Neural cell (in vitro differentiated cells): Measurements from ENCODE around the gene IL1RAPL2. TPM values are rescaled to one million over a fixed set of nuclear protein-coding genes. Genes with fewer than 3 reads are reported as not detected.

Experiments used
- H2AFZ ChIP-seq: fragments of 200-600, 300-800 bp; sonication (generic), shearing (Covaris generic); 2 replicates; pipeline ENCODE4 v1.6.0; 2014; ENCODE audit warnings: low read depth, mild to moderate bottlenecking, antibody characterized with exemption, low read length, moderate library complexity
- H3F3A ChIP-seq: fragments of 200-600 bp; shearing (Covaris generic); 2 replicates; pipeline ENCODE4 v1.6.1; 2016; ENCODE audit warnings: mild to moderate bottlenecking, moderate library complexity, mixed read lengths, antibody characterized with exemption, low read length; ENCODE audit not compliant: insufficient read depth, poor library complexity, severe bottlenecking
- H3K27ac ChIP-seq: fragments of 200-600, 300-800 bp; sonication (generic), shearing (Covaris generic); 2 replicates; pipeline ENCODE4 v1.5.1; 2014; ENCODE audit warnings: mild to moderate bottlenecking, low read length, moderate library complexity
- H3K27me3 ChIP-seq: fragments of 300-800, 200-600 bp; sonication (generic), shearing (Covaris generic); 2 replicates; pipeline ENCODE4 v1.6.0; 2014; ENCODE audit warnings: mild to moderate bottlenecking, low read depth, low read length, moderate library complexity; ENCODE audit not compliant: insufficient read depth
- H3K36me3 ChIP-seq: fragments of 300-800, 200-600 bp; sonication (generic), shearing (Covaris generic); 2 replicates; pipeline ENCODE4 v1.5.1; 2014; ENCODE audit warnings: mild to moderate bottlenecking, antibody characterized with exemption, low read length, moderate library complexity; ENCODE audit not compliant: insufficient read depth
- H3K4me2 ChIP-seq: fragments of 300-800, 200-600 bp; sonication (generic), shearing (Covaris generic); 2 replicates; pipeline ENCODE4 v1.6.0; 2014; ENCODE audit warnings: mild to moderate bottlenecking, low read length
- H3K4me3 ChIP-seq: fragments of 300-800, 200-600 bp; sonication (generic), shearing (Covaris generic); 2 replicates; pipeline ENCODE4 v1.5.1; 2014; ENCODE audit warnings: mild to moderate bottlenecking, low read length, moderate library complexity
- H3K79me2 ChIP-seq: fragments of 200-600 bp; shearing (Covaris generic); replicated peaks from 2 replicates; pipeline ENCODE4 v1.6.0; 2014; ENCODE audit warnings: mild to moderate bottlenecking, low read length, moderate library complexity; ENCODE audit not compliant: insufficient read depth
- H3K9ac ChIP-seq: fragments of 300-800, 200-600 bp; sonication (generic), shearing (Covaris generic); 2 replicates; pipeline ENCODE4 v1.6.1; 2016; ENCODE audit warnings: mild to moderate bottlenecking, low read length, mixed read lengths
- H3K9me2 ChIP-seq: fragments of 200-600 bp; shearing (Covaris generic); 2 replicates; pipeline ENCODE4 v1.6.1; 2016; ENCODE audit warnings: mild to moderate bottlenecking, low read length, mixed read lengths; ENCODE audit not compliant: insufficient read depth
- H3K9me3 ChIP-seq: fragments of 200-600, 300-800 bp; sonication (generic), shearing (Covaris generic); 2 replicates; pipeline ENCODE4 v1.6.1; 2016; ENCODE audit warnings: mild to moderate bottlenecking, mixed run types, low read length, moderate library complexity, mixed read lengths
- H4K20me1 ChIP-seq: fragments of 200-600 bp; shearing (Covaris generic); 2 replicates; pipeline ENCODE4 v1.6.1; 2016; ENCODE audit warnings: mild to moderate bottlenecking, mixed run types; ENCODE audit not compliant: insufficient read depth
- CTCF ChIP-seq: fragments of 450-650 bp; IDR thresholded peaks from 2 replicates; pipeline ENCODE4 v1.5.1; 2014; ENCODE audit warnings: antibody characterized with exemption, mild to moderate bottlenecking, moderate library complexity; ENCODE audit not compliant: poor library complexity, severe bottlenecking
- EP300 ChIP-seq: fragments of 450-650 bp; conservative IDR thresholded peaks from 2 replicates; pipeline ENCODE4 v1.6.1; 2014; ENCODE audit warnings: antibody characterized with exemption, mild to moderate bottlenecking, moderate library complexity; ENCODE audit not compliant: poor library complexity, severe bottlenecking
- EZH2 ChIP-seq: fragments of 200-600, 300-800 bp; shearing (Covaris generic), sonication (generic); IDR thresholded peaks from 2 replicates; pipeline ENCODE4 v1.6.1; 2014; ENCODE audit warnings: antibody characterized with exemption, low read length, borderline replicate concordance, mild to moderate bottlenecking; ENCODE audit not compliant: insufficient read depth, poor library complexity, severe bottlenecking
- MXI1 ChIP-seq: fragments of 450-650 bp; conservative IDR thresholded peaks from 2 replicates; pipeline ENCODE4 v1.6.1; 2014; ENCODE audit warnings: antibody characterized with exemption, mild to moderate bottlenecking; ENCODE audit not compliant: poor library complexity, severe bottlenecking
- POLR2AphosphoS5 ChIP-seq: IDR thresholded peaks from 2 replicates; pipeline ENCODE4 v1.6.1; 2012
- RAD21 ChIP-seq: fragments of 450-650 bp; conservative IDR thresholded peaks from 2 replicates; pipeline ENCODE4 v1.6.1; 2014; ENCODE audit warnings: antibody characterized with exemption, mild to moderate bottlenecking, moderate library complexity
- REST ChIP-seq: IDR thresholded peaks from 2 replicates; pipeline ENCODE4 v1.6.1; 2012; ENCODE audit warnings: borderline replicate concordance
- SMC3 ChIP-seq: fragments of 450-650 bp; conservative IDR thresholded peaks from 2 replicates; pipeline ENCODE4 v1.6.1; 2014; ENCODE audit warnings: antibody characterized with exemption, mild to moderate bottlenecking, moderate library complexity; ENCODE audit not compliant: poor library complexity
- TAF1 ChIP-seq: IDR thresholded peaks from 2 replicates; pipeline ENCODE4 v1.6.1; 2012; ENCODE audit warnings: low read depth
- polyA plus RNA-seq: library from polyadenylated mRNA; depleted of rRNA; stranded (reverse); fragments of >200 nt; gene quantifications from 2 replicates; pipeline ENCODE4 v1.2.3, GENCODE V29; 2014

The IL1RAPL2 gene
- polyA plus RNA-seq, 1 donor from 2014 or later, result not detected

- H3K9me2 ChIP-seq, result no peaks in the 10 kb centered on the region
These were observed 288.9 kb downstream of the IL1RAPL2 start for GRCh38 chrX:104854790-104855340.

GRCh38 chrX:104863466-104863865 is 297.5 kb downstream of the IL1RAPL2 start:
- H3K9me2 ChIP-seq, result no peaks in the 10 kb centered on the region
- no peak overlapping the region for H3K4me3 ChIP-seq
- H3K9me3 ChIP-seq, result no peaks in the 10 kb centered on the region
- no peak for TF ChIP-seq EZH2
- no peak for TF ChIP-seq CTCF
- no peak for TF ChIP-seq MXI1
- TF ChIP-seq POLR2AphosphoS5, result no peak
- TF ChIP-seq REST, result no peak
- no peak for TF ChIP-seq RAD21
- no peak overlapping the region for H3K9ac ChIP-seq
- H3K4me2 ChIP-seq, result no peak overlapping the region
- H3F3A ChIP-seq, result no peaks in the 10 kb centered on the region
- no peaks in the 10 kb centered on the region for H4K20me1 ChIP-seq
- H2AFZ ChIP-seq, result no peak overlapping the region
- H3K27me3 ChIP-seq, result no peaks in the 10 kb centered on the region
- H3K36me3 ChIP-seq, result no peaks in the 10 kb centered on the region
- H3K79me2 ChIP-seq, result no peaks in the 10 kb centered on the region
- H3K27ac ChIP-seq, result no peak overlapping the region

More at GRCh38 chrX:104854790-104855340, 288.9 kb downstream of the IL1RAPL2 start:
- Histone ChIP-seq H3K36me3 (no peaks in the 10 kb centered on the region), H3K9me3 (no peaks in the 10 kb centered on the region), H3K27ac (no peak overlapping the region), H4K20me1 (no peaks in the 10 kb centered on the region), H3K27me3 (no peaks in the 10 kb centered on the region), H2AFZ (no peak overlapping the region), H3K9ac (no peak overlapping the region), H3K4me2 (no peak overlapping the region), H3K79me2 (no peaks in the 10 kb centered on the region), H3K4me3 (no peak overlapping the region), H3F3A (no peaks in the 10 kb centered on the region)
- TF ChIP-seq MXI1, result no peak
- TF ChIP-seq SMC3, result no peak
- TF ChIP-seq POLR2AphosphoS5, result no peak
- TF ChIP-seq TAF1, result no peak
- no peak for TF ChIP-seq RAD21

- H3F3A ChIP-seq, result no peaks in the 10 kb centered on the region
- H3K27ac ChIP-seq, result no peak overlapping the region
- TF ChIP-seq SMC3, result no peak
- no peak for TF ChIP-seq RAD21
- TF ChIP-seq TAF1, result no peak
- TF ChIP-seq MXI1, result no peak
- no peak for TF ChIP-seq REST
- no peak for TF ChIP-seq POLR2AphosphoS5
- TF ChIP-seq EP300, result no peak
- no peak for TF ChIP-seq CTCF
- no peak for TF ChIP-seq EZH2
- H3K9me3 ChIP-seq, result no peaks in the 10 kb centered on the region
- H3K9ac ChIP-seq, result no peak overlapping the region
- no peak overlapping the region for H3K4me3 ChIP-seq
- no peaks in the 10 kb centered on the region for H3K9me2 ChIP-seq
- no peaks in the 10 kb centered on the region for H3K36me3 ChIP-seq
- H3K79me2 ChIP-seq, result no peaks in the 10 kb centered on the region
- no peak overlapping the region for H2AFZ ChIP-seq
- H4K20me1 ChIP-seq, result no peaks in the 10 kb centered on the region
- no peaks in the 10 kb centered on the region for H3K27me3 ChIP-seq
- H3K4me2 ChIP-seq, result no peak overlapping the region
These were observed 298.3 kb downstream of the IL1RAPL2 start for GRCh38 chrX:104864296-104864695.
